ENCODE data around the gene GAREM1. TPM values are rescaled to one million over a fixed set of nuclear protein-coding genes. Genes with fewer than 3 reads are reported as not detected.
"Not testable (repeated sequence)": the region's sequence is repeated elsewhere in the genome, so short reads cannot be mapped to it uniquely, and the experiment has no call there.

GAREM1 gene
- total RNA-seq (2014; rRNA removed; shearing (Covaris generic)), result 3.1 and 10.4 TPM in 2 replicates

DNA sequence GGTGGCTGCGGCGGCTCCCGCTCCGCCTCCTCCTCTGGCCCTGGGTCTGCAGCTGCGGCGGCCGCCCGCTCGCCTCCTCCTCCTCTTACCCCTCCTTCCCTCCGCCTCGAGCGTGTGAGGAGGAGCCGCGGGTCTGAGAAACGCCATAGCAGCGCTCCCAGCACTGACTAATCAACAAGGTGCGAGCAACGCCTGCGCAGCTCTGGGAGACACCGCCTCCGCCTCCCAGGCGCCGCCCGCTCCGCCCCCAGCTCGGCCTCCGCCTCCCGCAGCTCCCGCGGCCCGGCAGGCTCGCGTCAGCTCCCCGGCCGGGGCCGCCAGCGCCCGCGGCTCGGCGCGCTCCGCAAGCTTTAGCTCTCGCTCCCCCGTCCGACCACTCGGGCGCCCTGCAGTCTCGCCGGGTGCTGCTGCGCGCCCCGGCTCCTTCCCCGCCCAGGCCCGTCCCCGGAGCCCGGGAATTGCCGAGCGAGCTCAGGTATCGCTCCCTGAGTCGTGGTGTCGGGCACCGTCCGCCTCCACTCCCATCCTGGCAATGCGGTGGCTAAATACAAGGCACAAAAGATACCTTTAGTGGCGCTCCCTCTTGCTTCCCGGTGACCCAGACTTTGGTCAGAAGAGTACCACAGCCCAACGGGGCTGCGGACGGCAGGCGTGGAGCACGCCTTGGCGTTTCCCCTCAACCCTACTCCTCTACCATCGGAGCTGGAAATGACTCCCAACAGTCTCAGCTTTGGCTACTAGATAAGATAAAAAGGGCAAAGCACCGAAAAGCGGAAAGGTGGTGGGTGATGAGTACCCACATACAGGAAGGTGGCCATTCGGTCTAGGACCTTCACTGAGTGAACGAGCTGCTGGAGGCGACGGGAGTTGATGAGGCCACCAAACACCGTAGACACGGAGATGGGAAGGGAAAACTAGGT lies at the start of gene GAREM1:
Gene GAREM1 (minus strand): TSS at position 169 of the 920 bp plus-strand sequence. CDS start 454 bp downstream, outside the sequence.
- DNase-seq (ENCODE audit: low spot score), result peak; percentile 96

DNA sequence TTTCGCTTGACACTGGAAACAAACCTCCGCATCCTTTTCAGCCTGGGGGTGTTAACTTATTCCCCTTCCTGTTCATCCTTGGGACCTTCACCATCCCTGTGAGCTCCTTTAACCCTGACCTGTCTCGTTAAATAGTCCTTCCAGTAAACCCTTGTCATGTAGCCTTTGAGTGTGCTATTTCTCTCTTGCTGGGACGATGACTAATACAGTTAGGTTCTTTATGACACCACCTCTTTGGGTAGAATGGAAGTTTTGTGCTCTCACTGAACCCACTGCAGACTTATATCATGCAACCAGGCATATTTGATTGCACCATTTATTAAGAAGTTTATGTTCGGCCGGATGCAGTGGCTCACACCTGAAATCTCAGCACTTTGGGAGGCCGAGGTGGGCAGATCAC lies 40.5 kb upstream of the GAREM1 start:
- no peak for DNase-seq (ENCODE audit: low spot score)

DNA sequence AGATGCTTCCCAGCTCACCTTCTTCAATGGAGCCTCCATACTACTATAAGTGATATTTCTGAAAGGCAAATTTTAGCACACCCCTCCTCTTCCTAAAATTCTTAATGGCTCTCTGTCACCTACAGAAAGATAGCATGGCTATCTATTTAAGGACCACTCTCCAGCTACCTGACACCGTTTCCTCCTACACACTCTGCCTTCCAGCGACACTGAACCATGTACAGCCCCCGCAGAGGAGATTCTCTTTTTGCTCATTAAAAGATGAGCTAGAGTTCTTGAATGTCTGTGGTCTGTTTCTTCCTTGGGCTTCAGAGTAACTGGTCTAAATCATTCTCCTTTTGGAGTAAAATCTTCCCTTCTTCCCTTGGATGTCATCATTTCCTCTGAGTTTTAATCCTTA lies 38.4 kb upstream of the GAREM1 start:
- no peak for DNase-seq (ENCODE audit: low spot score)

DNA sequence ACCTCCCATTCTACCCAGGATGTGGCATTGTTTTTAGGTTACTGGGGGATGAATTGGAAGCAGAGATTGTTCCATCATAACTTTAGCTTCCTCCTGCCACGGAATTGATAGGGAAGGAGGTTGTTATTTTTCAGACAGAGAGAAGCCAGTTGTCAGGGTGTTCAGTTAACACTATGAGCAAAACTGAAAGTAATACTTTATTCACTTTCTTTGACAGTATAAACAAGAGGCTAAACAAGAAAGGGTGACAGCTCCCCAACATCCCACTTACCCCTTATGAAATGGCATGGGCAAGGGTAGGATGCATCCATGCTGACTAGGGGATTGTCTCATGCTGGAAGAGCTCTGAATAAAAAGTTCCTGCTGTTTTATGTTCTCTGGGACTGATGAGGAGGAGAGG lies 36.4 kb upstream of the GAREM1 start:
- no peak for DNase-seq (ENCODE audit: low spot score)

DNA sequence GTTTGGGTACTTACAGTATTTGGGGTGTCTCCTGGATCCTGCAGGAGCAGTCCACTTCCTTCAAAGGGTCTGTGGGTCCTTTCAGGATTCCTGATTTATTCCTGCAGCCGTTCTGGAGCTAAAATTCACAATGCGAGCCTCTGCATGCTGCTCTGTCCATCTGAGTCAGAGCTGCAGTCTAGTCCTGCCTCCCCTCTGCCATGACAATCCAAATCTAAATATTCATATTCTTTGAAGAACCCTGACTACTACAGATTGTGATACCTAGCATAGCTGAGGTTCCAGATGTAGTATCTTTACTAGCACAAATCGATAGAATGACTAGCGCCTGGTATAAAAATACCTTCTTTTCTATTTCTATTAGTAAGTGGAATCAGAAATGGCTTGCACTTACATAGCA lies 31.3 kb upstream of the GAREM1 start:
- no peak for DNase-seq (ENCODE audit: low spot score)

DNA sequence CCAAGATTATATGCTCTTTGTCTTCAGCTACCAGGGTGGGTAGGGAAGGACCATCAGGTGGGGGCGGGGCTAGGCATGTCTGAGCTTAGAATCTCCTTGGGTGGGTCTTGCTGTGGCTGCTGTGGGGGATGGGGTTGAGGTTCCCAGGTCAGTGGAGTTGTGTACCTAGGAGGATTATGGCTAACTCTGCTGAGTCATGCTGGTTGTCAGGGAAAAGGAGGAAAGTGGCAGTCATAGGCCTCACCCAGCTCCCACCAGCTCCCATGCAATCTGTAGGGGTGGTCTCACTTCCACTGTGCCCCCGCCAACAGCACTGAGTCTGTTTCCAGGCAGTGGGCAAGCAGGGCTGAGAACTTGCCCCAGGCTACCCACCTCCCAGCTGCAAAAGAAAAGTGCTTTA lies 30.6 kb upstream of the GAREM1 start:
- DNase-seq (ENCODE audit: low spot score), result not testable (repeated sequence)

DNA sequence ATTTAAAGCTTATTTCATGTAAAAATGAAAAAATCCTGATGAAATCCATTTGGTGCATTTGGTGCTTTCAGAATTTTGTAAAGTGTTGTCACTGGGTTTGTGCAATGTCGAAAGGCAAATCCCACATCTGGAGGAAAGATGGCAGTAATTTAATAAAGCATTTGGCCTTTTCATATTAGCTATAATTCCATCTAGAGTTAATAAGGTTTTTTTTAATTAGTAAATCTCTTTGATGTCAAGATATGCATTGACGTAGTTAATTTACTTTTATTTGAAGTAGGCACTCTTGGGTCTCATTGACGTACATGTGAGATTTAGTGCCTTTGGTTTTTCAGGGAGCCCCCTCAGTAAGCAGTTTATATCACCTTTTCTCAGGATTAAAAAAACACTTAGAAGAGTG lies 12.3 kb upstream of the GAREM1 start:
- no peak for DNase-seq (ENCODE audit: low spot score)

DNA sequence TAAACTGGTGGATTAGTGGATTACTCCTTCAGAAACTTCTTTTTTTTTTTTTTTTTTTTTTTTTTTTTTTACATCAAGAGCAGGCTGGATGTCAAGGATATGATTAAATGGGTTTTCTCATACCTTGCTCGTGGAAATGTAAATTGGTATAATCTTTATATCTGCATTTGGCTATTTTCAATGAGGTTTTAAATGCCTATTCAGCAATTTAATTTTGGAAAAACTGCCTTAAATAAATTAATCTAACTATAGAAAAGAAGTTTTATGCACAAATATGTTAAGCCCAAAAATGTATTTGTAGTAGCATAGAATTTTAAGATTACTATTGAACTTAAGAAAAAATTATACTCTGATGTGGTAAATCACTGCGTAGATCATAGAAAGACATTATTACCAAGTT lies 11.4 kb upstream of the GAREM1 start:
- no peak for DNase-seq (ENCODE audit: low spot score)

DNA sequence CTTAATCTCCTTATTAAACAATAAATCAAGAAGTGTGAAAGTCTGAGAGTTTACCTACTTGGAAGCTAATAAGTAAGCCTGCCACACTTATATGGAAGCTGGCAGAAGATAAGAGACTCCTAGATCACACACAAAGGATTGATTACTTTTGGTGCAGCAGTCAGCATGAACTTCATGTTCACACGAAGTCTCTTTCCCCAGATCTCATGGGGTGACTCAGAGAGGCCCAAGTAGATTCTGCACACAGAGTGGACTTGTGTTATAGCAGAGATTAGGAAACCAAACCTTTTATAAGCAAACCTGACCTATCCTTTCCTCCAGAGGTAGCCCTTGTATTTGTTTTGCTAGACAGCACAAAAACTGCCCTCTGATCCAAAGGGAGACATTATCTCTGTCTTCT lies 9.9 kb upstream of the GAREM1 start:
- DNase-seq (ENCODE audit: low spot score), result no peak

DNA sequence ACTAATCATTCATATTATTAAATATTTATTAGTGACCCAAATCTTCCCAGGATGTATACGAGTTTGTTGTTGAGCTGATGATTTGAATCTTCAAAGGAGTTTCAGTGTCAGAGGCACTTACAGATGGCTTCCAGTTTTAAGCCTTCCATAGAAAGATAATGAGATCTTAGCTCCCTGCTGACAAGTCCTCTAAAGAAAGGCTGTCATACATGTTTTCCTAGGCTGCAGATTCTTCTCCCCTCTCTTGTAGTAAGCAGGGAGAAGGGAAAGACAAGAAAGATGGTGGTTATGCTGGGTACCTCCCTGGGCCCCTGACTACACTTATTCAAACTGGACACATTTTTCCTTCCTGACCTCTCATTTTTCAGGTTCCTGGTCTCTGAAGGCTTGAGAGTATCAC lies 8.1 kb upstream of the GAREM1 start:
- DNase-seq (ENCODE audit: low spot score), result no peak

DNA sequence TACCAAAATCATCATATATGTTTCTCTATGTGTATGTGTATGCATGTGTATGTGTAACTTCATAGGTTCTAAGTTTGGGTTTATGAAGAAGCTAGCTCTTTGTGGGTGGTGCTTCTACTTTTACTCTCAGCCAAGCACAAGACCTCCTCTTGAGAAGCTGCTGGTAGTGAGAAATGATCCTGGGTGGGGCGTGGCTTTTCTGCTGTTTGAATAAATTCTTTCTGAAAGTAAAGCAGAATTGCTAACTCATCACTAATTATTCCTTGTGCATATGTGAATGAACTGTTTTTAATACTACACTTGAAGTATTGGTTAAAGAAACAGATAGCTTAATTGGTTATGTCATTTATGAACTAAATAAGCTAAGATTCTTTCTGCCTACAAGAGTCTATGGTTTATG lies 7.6 kb upstream of the GAREM1 start:
- DNase-seq (ENCODE audit: low spot score), result no peak

DNA sequence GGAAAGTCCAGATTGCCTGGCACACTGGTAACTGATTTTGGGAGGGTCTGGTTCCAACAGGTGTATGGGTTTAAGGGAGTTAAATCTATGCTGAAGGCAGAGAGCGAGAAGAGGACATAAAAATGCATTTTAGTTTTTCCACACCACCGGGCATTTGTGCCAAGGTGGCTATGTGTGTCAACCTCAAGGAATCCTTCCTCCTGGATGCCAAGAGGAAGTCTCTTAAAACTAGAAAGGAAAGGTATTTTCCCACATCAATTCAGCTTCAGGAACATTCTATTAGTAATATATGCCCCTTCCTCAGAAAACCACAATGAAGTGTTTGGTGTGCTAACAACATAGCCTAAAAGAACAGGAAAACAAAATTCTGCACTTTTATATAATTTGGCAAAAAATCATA lies 5.4 kb upstream of the GAREM1 start:
- DNase-seq (ENCODE audit: low spot score), result no peak

DNA sequence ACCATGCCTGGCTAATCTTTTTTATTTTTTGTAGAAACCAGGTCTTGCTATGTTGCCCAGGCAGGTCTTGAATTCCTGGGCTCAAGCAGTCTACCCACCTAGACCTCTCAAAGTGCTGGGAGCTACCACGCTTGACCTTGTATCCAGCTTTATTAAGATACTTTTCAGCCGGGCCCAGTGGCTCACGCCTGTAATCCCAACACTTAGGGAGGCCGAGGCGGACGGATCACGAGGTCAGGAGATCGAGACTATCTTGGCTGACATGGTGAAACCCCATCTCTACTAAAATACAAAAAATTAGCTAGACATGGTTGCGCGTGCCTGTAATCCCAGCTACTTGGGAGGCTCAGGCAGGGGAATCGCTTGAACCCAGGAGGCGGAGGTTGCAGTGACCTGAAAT lies 4.4 kb upstream of the GAREM1 start:
- DNase-seq (ENCODE audit: low spot score), result not testable (repeated sequence)

DNA sequence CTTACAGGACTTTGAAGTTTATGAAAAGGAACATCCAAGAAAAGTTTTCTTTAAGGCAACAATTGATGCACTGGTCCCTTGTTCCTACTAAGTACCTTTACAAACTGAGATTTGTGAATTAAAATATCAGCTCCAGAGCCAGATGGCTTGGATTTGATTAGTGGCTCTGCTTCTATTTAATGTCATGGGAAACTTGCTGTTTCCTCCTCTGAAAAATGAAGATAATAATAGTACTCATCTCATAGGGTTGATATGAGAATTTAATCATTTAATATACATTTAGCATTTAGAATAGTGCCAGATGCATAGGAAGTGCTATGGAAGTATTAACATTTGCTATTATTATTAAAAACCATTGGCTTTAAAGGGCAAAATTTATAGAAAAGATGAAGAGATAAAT lies 2.6 kb upstream of the GAREM1 start:
- DNase-seq (ENCODE audit: low spot score), result no peak

DNA sequence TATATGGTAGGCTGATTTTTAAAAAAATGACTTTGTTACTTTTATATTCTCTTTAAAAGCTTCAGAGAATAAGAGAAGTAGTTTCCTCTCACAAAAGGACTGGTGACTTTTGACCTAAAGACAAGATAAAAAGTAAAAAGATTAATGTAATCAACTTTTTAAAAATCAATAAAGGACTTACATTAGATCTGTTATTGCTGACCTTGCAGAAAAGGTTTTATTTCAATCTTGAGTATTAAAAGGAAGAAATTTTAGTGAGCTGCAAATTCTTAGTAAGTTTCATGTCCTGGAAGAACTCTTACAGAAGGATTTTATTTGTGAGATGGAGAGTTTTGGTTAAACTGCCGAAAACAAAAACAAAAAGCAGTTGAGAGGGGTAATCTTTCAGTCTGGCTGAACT lies 2.2 kb upstream of the GAREM1 start:
- no peak for DNase-seq (ENCODE audit: low spot score)

DNA sequence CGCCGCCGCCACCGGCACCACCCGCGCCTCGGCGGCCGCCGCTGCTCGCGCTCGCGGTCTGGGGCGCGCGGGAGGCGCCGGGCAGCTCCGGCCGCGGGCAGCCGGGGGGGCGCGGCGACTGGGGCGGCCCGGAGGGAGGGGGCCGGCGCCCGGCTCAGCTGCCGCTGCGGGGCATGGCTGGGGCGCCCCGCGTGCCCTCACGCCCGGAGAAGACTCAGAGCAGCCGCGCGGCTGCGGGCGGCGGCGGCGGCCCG lies 295 bp downstream of the GAREM1 start:
- no peak for DNase-seq (ENCODE audit: low spot score)

DNA sequence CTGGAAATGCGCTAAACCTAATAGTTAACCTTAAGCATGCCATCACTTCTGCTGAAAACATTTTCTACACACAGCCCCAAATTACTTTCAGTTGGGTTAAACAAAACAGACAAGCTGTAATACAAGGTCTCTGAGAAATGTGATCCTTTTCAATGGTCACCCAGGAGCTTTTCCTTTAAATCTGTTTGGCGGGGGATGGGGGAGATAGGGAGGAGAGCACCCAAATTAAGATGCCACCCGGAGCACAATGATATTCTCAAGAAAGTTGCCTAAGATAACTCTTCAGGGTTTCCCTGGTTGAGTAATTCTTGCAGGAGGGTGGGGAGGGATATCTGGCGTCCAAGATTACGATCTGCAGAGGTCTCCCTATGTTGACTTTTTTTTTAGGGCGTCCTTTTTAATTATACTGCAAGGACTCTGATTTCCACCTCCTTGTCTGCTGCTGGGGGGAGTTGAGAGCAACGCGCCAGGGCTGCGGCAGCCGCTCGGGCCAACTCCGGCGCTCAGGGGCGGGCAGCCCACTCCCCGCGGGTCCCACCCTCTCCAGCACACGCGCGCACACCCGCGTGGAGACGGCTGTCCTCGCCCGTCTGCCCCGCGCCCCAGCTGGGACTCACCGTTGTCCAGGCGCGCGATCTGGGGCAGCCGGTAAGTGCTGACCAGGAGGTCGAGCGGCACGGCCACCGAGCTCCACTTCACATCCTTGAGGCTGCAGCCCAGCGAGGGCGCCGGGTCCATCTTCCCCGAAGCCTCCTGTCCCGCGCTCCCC lies 807 bp downstream of the GAREM1 start:
- DNase-seq (ENCODE audit: low spot score), result peak; percentile 4

DNA sequence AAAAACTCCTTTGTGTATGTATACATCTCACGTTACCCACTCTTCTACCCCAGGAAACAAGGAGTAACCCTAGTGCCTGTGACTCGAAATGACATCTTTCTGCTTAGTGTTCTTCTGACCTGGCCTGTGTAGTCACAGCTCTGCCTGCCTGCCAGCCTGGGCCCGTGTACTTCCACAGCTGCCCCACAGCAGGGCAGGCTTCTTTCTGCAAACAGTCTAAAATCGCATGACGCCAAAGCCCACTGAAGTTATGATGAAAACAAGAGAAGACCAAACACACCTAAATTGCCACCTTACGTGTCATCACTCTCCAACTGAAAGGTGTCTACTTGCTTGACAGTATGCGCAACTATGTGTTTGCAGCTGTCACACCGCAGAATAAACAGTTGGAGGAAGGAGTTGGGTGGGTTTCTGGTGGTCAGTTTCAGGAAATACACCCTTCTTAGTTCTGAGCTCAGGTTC lies 1.5 kb downstream of the GAREM1 start:
- DNase-seq (ENCODE audit: low spot score), result peak; percentile 51

DNA sequence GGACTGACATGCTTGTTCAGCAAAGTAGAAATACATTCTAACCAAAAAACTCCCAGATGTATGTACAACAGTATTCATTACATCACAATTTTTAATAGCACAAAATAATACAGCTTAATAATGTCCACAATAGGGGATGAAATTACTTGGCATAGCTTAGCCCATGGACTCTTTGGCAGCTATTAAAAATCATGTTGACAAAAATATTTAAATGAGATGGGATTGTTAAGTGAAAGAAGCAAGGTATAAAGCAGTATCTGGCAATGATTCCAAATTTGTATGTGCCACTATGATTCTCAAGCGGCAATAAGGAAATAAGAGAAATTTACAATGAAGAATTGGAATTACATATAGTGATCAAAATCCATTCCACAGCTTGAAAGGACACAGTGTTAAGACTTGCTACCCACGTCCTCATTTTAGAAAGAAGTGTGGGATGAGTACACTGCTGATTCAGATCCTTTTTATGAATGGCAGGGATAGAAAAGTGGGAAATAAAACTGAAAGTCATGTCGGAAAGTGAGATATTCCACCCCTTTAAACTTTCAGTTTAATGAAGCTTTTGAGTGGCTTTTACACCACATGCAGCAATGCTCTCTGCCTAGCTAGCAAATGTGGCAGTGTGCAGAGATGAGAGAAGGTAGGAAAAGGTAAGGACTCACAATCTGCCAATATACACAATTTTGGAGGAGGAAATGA lies 2.4 kb downstream of the GAREM1 start:
- DNase-seq (ENCODE audit: low spot score), result no peak

DNA sequence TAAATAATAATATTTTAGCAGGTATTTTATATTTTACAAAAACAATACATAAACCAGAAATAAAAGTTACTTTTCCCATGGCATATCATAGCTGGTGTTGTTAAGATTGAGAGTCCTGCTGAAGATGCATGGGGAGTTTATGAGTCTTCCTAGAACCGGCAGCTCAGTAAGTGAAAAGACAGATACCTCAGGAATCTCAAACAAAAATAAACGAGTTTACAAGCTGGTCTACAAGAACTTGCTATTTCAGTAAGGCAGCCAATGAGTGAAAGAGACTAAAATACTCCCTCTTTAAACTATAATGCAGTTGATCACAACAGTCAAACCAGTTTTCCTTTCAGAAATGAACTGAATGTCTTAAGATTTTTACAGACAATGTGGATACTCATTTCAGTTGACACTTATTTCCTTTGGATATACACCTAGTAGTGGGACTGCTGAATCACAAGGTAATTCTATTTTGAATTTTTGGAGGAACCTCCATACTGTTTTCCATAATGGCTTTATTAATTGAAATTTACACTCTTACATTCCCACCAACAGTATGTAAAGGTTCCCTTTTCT lies 8.9 kb downstream of the GAREM1 start:
- no peak for DNase-seq (ENCODE audit: low spot score)

DNA sequence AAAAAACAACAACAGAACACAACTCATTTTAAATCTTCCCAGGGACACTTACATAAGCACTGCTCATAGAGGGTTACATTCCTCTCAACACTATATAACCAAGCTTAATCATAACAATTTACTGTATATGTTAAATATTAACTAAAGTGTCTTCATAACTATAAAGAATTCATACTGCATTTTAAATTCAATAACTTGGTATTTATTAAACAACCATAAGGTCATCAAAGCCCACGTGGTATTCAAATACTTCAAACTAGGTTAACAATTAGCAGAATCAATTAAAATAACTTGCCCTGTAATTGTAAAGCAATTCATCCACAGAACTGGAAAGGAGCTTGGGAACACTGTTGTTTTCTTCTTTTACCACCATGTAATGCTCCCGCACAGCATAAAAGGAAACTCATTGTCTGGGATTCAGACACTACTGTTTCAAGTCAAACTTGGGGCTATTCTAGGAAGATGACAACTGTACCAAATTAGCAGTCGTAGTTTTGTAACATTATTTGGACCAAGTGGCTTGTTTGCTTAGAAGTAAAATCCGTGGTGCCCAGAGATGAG lies 10.4 kb downstream of the GAREM1 start:
- DNase-seq (ENCODE audit: low spot score), result no peak
